ENCODE data around the gene CEP131. TPM values are rescaled to one million over a fixed set of nuclear protein-coding genes. Genes with fewer than 3 reads are reported as not detected.
"Not testable (repeated sequence)": the region's sequence is repeated elsewhere in the genome, so short reads cannot be mapped to it uniquely, and the experiment has no call there.

Gene CEP131
- total RNA-seq, 2 experiments from 2014 or later, result 13.6 to 20.6 TPM

DNA sequence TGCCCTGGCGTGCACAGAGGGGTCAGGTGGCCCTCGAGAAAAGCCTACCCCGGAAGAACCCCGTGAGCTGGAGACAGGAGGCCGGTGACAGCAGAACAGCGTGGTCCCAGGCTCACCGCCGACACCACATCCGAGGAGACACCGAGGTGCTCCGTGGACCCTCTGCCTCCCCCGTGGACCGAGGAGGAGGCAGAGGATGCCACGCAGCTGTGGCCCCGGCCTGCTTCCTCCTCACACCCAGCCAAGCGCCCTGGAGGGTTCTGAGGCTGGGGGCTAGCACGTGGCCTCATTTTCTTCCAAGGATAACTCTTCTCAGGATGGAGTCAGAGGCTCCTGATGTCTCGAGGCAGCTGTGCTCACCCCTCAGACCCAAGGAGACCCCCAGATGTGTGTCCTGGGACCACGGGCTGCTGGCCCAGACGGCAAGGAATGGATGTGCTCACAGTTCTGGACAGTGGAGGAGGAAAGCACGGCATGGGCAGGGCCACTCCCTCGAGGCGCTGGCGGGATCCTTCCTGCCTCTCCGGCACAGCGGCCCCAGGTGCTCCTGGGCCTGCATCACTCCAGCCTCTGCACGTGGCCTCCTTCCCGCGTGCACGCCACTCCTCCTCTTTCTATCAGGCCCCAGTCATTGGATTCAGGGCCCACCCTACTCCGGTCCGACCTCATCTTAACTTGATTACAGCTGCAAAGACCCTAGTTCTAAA is 61.9 kb downstream of the CEP131 start:
- no peak for ATAC-seq

DNA sequence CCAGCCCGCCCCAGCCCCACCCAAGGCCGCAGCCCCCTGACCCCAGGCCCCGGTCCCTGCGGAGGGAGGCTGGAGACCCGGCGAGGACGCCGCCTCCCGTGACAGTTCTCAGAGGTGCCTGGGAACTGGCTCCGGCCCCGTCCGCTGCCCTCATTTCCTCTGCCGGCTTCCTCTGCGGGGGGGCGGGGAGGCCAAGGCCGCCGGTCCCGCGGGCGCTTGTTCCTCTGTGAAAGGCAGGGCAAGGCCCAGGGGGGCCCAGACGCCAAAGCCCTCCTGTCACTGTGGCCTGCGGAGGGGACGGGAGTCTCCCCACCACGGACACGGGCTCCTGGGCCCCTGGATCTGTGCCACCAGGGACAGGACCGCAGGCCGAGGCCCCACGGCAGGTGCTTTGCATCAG is 62.5 kb downstream of the CEP131 start:
- CTCF ChIA-PET, result no interaction called here
- peak; percentile 40 for ATAC-seq
- Mint-ChIP-seq H3K27me3 (peaks cover 5% of the 10 kb centered on the region), H3K4me1 (no peaks in the 10 kb centered on the region), H3K4me3 (no peak overlapping the region), H3K27ac (no peak overlapping the region), H3K9me3 (ENCODE audit: low read depth) (no peaks in the 10 kb centered on the region), H3K36me3 (no peaks in the 10 kb centered on the region)
- DNase-seq, result no peak

More for the DNA sequence above, 61.9 kb downstream of the CEP131 start:
- H3K27ac Mint-ChIP-seq, result no peak overlapping the region
- H3K27me3 Mint-ChIP-seq, result peaks cover 7% of the 10 kb centered on the region
- no peak overlapping the region for H3K4me3 Mint-ChIP-seq
- H3K9me3 Mint-ChIP-seq (ENCODE audit: low read depth), result no peaks in the 10 kb centered on the region
- no peak for DNase-seq
- no peaks in the 10 kb centered on the region for H3K4me1 Mint-ChIP-seq
- no peaks in the 10 kb centered on the region for H3K36me3 Mint-ChIP-seq
- CTCF ChIA-PET, result no interaction called here

DNA sequence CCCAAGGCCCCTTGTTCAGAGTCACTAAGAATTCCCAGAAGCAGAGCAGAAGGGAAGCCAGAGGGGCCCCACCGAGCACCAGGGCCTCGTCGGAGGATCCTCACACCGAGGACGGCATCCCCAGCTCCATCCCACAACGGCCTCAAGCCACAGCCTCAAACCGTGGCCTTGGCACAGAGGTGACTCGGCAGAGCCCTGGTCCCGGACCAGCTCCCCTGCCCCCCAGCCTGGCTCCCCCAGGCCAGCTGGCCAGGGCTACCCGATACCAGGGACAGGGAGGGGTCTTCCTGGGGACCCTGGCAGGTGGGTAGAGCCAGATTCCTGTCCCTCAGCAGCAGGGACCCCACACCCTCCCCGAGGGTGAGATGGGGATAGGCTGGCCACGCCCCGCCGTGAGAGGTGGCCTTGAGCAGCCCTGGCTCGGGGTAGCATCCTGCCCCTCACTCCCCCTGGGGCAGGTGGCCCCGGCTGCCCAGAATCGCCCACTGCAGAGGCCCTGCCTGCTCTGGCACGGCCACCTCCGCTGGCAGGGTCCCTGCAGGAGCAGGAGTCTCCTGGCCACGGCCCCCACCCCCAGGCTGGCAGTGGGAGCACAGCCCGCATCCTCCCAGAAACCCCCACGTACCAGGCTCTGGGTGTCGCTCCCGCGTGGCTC is 63.0 kb downstream of the CEP131 start:
- Mint-ChIP-seq H3K27ac (no peak overlapping the region), H3K4me1 (no peaks in the 10 kb centered on the region), H3K27me3 (peaks cover 2% of the 10 kb centered on the region), H3K9me3 (ENCODE audit: low read depth) (no peaks in the 10 kb centered on the region), H3K4me3 (no peak overlapping the region), H3K36me3 (no peaks in the 10 kb centered on the region)
- CTCF ChIA-PET, result no interaction called here
- DNase-seq, result no peak
- no peak for ATAC-seq

DNA sequence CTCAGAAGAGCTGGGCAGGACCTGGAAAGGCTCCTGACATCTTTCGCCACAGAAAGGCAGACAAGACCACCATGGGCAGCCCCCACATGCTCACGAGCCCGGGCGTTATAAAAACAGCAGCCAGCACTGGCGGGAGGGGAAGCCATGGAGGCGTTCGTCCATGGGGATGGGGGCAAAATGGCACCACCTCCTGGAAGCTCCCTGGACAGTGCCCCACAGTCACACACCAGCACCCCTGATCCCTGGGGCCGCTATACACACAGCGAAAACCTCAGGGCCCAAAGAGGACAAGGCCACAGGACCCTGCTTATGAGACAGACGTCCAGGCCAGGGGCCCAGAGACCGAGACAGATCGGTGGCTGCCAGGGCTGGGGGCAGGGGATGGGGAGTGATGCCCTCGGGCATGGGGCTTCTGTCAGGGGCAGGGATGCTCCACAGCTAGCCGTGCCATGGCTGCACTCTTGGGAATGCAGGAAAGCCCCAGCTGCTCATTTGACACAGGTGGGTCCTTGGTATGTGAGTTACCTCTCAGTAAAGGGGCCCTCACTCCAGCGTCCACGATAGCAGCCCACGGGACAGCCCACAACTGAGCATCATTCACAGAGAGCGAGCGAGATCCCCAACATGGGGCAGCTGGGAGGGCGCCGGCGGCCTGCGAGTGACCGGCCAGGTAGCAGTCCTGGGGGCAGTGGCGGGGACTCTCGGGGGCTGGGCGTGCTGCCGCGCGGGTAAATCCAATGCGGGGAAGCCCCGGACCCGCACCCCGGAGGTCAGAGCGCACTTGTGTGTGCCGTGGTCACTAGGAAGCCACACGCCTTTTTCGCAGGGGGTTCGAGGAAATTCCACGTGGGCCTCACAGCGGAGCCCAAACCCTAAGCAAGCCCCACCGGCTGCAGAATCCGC is 63.8 kb downstream of the CEP131 start:
- Mint-ChIP-seq H3K36me3 (no peaks in the 10 kb centered on the region), H3K27ac (no peak overlapping the region), H3K27me3 (no peaks in the 10 kb centered on the region), H3K4me1 (no peaks in the 10 kb centered on the region), H3K4me3 (no peak overlapping the region), H3K9me3 (ENCODE audit: low read depth) (no peaks in the 10 kb centered on the region)
- CTCF ChIA-PET, result no interaction called here
- DNase-seq (no peak), ATAC-seq (no peak)

DNA sequence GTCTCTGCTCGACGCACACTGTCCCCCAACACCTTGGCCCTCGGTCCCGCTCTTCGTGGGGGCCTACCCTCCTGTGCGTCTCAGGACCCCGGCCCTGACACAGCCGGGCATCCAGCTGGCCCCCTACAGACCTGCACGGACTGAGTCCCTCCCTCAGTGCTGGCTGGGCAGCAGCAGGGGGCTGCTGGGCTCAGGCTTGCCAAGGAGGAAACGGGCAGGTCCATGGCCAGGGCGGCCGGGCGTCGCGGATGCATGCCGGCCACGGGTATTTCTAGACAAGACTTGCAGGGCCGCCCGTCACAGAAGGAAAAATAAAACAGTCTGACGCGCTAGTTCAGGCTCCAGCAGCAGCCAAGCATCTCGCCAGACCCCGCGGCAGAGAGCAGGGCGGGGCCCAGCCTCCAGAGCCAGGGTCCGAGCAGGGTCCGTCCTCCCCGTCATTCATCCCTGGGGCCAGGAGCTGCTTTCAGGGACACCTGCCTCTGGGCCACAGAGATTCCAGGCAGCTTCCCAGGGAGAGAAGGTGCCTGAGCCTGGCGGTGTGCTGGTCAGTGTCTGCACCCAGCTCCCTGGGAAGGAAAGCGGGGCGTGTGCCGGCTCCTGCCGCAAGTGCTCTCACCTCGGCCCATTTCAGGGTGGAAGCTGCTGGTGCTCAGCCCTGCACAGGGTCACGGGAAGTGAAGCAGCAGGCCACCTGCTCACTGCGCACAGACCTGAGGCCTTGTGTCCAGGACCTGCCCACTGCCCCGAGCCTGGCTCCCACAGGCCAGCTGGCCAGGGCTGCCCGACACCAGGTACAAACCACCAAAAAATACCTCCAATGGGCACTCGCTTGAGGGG is 64.7 kb downstream of the CEP131 start:
- Mint-ChIP-seq H3K4me1 (no peaks in the 10 kb centered on the region), H3K9me3 (ENCODE audit: low read depth) (no peaks in the 10 kb centered on the region), H3K27ac (no peak overlapping the region), H3K36me3 (no peaks in the 10 kb centered on the region), H3K27me3 (no peaks in the 10 kb centered on the region), H3K4me3 (no peak overlapping the region)
- ATAC-seq (no peak), DNase-seq (no peak)
- CTCF ChIA-PET, result no interaction called here

DNA sequence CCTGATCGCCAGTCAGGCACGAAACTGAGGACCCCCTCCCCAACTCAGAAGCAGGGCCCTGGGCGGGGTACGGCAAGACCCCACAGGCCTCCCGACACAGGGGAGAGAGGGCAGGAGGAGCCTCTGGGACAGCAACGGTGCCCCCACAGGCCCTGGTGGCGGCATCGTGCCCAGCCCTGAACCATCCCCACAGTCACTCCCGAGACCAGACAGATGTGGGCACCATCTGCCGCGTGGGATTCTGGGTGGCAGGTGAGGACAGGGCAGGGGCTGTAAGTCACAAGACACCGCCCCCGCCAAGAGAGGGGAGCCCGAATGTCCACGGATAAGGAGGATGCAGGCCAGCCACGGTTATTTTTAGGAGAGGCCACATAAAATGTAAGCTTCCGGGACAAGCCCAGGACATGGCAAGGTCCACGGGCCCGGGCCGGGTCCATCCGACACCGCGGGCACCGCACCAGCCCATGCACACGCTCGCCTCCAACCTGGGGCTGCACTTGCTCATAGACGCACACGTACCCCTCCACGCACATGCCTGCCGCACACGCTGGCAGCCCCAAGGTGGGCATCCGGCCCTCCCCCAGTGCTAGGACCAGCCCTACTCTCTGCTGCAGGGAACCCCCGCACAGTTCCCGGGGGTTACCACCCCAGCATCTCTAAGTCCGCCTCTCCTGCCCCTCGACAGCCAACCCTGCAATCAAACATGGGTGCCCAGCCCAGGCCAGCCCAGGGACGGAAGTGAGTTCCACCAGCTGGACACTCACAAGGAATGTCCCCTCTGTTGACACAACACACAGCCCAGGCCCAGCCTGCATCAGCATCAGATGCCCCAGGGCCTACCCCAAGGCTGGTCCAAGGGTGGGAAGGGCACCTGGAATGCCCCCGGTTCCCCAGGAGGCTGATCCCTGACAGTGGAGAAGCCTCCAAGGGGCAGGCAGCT is 65.6 kb downstream of the CEP131 start:
- H3K9me3 Mint-ChIP-seq (ENCODE audit: low read depth), result no peaks in the 10 kb centered on the region
- H3K36me3 Mint-ChIP-seq, result no peaks in the 10 kb centered on the region
- no peak overlapping the region for H3K27ac Mint-ChIP-seq
- CTCF ChIA-PET, result no interaction called here
- no peak overlapping the region for H3K4me3 Mint-ChIP-seq
- peaks cover 2% of the 10 kb centered on the region for H3K27me3 Mint-ChIP-seq
- DNase-seq, result no peak
- H3K4me1 Mint-ChIP-seq, result no peaks in the 10 kb centered on the region
- ATAC-seq, result no peak

DNA sequence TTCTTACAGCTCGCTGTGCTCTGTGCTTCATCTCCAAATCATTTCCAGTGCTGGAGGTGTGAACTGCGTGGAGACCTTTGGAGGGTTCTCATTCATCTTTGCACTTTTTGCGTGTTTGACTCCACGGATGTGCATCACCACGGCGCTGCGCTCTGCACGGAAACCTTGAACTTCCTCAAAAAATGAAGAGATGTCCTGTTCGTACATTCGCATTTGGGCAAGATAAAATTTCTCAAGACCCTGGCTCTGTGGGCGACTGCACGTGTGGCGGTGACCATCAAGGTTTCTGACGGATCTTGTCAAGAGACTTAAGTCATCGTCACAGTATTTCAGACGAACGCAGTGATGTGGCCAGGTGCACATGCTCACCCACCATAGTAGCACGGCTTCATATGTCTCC is 67.8 kb downstream of the CEP131 start:
- no peaks in the 10 kb centered on the region for H3K4me1 Mint-ChIP-seq
- no peak overlapping the region for H3K27ac Mint-ChIP-seq
- CTCF ChIA-PET, result interaction anchor here (1.2 kb wide), 1 partner anchor 12 kb away, joined by 4 read pairs; no protein-coding TSS in a partner anchor
- DNase-seq (no peak), ATAC-seq (no peak)
- H3K4me3 Mint-ChIP-seq, result no peak overlapping the region
- H3K9me3 Mint-ChIP-seq (ENCODE audit: low read depth), result no peaks in the 10 kb centered on the region
- H3K27me3 Mint-ChIP-seq, result peaks cover 2% of the 10 kb centered on the region
- H3K36me3 Mint-ChIP-seq, result no peaks in the 10 kb centered on the region

DNA sequence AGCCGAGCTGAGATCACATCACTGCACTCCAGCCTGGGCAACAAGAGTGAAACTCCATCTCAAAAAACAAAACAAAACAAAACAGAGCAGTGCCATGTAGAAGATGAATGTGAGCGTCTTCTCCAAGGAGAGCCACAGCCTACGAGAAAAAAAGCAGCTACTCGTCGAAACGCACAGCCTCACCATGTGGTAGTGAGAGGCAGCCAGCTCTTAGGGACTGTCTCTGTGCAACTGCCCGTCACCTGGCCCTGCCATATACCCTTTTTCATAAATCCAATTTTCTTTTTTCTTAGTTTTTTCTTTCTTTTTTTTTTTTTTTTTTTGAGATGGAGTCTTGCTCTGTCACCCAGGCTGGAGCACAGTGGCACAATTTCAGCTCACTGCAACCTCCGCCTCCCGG is 68.7 kb downstream of the CEP131 start:
- H3K27ac Mint-ChIP-seq; H3K36me3 Mint-ChIP-seq; ATAC-seq; H3K9me3 Mint-ChIP-seq (ENCODE audit: low read depth); H3K4me1 Mint-ChIP-seq; H3K4me3 Mint-ChIP-seq; H3K27me3 Mint-ChIP-seq; DNase-seq: not testable (repeated sequence)
- CTCF ChIA-PET, result interaction anchor here (0.7 kb wide), 1 partner anchor 131 kb away, joined by 3 read pairs; no protein-coding TSS in a partner anchor

DNA sequence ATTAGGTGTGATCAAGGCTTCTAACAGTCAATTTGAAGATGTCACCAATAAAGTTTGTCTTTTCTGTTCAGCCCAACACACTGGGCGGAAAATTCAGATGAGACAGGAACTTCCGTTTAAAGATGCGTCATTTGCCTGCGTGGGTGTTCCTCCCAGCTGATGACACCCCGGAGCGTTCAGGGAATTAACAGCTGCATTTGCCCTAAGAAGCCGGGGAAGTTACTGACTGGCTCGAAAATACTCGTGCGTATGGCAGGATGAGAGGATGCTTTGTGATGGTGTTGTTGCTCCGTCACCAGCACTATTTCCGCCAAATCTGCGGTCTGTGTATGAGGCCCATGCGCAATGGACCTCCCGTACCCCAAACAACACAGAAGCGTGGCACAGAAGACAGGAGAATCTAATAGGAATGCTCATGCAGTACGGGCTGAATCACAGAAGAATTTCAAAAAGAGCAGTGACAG is 69.4 kb downstream of the CEP131 start:
- Mint-ChIP-seq H3K27me3 (peaks cover 2% of the 10 kb centered on the region), H3K36me3 (no peaks in the 10 kb centered on the region), H3K27ac (no peak overlapping the region), H3K9me3 (ENCODE audit: low read depth) (no peaks in the 10 kb centered on the region), H3K4me3 (no peak overlapping the region), H3K4me1 (no peaks in the 10 kb centered on the region)
- ATAC-seq (no peak), DNase-seq (no peak)
- CTCF ChIA-PET, result no interaction called here

DNA sequence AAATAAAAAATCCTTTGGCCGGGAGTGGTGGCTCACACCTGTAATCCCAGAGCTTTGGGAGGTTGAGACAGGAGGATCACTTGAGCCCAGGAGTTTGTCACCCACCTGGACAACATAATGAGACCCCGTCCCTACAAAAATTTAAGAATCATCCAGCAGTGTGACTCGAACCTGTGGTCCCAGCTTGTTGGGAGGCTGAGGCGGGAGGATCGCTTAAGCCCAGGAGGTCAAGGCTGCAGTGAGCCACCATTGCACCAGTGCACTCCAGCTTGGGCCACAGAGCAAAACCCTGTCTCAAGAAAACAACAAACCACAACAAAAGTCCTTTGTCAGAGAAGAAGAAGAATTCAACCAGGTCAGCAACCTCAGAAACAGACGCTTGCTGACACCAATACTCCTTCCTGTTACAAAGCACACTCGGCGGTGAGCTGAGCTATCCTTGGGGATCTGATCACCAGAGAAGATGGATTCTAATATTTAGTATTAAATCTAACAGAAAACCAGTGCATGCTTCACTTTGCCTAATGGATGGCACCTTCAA is 70.4 kb downstream of the CEP131 start:
- no peaks in the 10 kb centered on the region for H3K9me3 Mint-ChIP-seq (ENCODE audit: low read depth)
- no peak overlapping the region for H3K27ac Mint-ChIP-seq

DNA sequence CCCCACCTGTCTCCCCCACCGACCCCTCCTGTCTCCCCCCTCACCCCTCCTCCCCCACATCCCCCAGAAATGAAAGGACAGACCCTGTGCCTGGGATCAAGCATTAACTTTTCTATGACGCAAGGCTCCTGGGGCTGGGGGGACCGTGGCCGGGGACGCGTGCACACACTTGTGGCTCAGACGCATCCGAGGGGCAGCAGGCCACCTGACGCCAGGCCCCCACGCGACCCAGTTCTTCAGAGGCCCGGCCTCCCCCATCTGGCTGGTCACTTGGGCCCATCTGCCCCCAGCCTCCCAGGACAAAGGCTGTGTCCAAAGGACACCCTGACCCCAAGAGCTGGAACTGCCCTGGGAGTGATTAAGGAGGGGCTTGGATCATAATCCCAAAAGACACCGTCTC is 71.5 kb downstream of the CEP131 start:
- Mint-ChIP-seq H3K27me3 (peaks cover 2% of the 10 kb centered on the region), H3K9me3 (ENCODE audit: low read depth) (no peaks in the 10 kb centered on the region), H3K27ac (no peak overlapping the region), H3K36me3 (no peaks in the 10 kb centered on the region), H3K4me3 (no peak overlapping the region), H3K4me1 (no peaks in the 10 kb centered on the region)
- ATAC-seq (no peak), DNase-seq (no peak)
- CTCF ChIA-PET, result no interaction called here

More for the DNA sequence above, 70.4 kb downstream of the CEP131 start:
- Mint-ChIP-seq H3K4me1 (no peaks in the 10 kb centered on the region), H3K36me3 (no peaks in the 10 kb centered on the region), H3K4me3 (no peak overlapping the region), H3K27me3 (peaks cover 2% of the 10 kb centered on the region)
- DNase-seq (no peak), ATAC-seq (no peak)
- CTCF ChIA-PET, result no interaction called here
